ENCODE measurements around the gene MTG1. TPM values are rescaled to one million over a fixed set of nuclear protein-coding genes. Genes with fewer than 3 reads are reported as not detected.
"Not testable (repeated sequence)": the region's sequence is repeated elsewhere in the genome, so short reads cannot be mapped to it uniquely, and the experiment has no call there.

MTG1 gene
- polyA plus RNA-seq, 1 donor (not counting 4 experiments of a cell fraction or from before 2014, with no cell fraction given): 31.6 TPM

DNA sequence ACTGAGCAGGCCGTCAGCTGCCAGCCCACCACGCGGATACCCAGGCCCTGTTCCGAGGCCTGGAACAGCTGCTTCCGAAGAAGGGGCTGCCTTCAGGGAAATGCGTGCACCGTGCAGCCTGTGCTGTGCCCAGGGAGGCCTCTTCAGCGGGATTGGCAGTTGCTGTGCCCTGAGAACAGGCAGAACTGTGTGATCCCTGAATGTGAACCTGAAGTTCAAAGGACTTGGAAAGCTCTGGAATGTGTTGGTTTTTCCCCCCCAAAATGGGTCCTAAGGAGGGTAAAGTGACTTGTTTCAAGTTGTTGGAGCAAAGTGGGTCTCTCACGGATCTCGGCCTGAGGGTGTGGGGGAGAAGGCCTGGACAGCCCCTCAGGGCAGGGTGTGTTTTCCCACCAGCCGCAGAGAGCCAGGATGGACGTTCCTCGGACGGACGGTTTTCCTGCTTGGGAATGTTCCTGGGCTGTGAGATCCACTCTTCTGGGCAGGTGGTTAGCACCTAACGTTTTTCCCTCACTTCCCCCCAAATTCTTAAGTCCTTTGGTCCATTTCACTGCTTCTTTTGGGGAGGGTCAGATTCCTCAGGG is 28.4 kb downstream of the MTG1 start:
- H3K79me2 ChIP-seq (ENCODE audit: control insufficient read depth, insufficient read depth, low read length): no peaks in the 10 kb centered on the region
- H3K9me1 ChIP-seq (ENCODE audit: control insufficient read depth, extremely low read depth, insufficient read depth, low read length): peaks cover 2% of the 10 kb centered on the region
- DNase-seq (ENCODE audit: low read depth, low spot score) (no peak), FAIRE-seq (no peak)
- H3K4me2 ChIP-seq (ENCODE audit: control insufficient read depth, extremely low read depth, insufficient read depth, low read depth, low read length): no peak overlapping the region
- no peak overlapping the region for H3K27ac ChIP-seq (ENCODE audit: control insufficient read depth, insufficient read depth, low read length)
- H3K27me3 ChIP-seq (ENCODE audit: control insufficient read depth, extremely low read depth, insufficient read depth, low read length): peaks cover 10% of the 10 kb centered on the region
- dilution Hi-C loops (cut with MboI; ENCODE audit: extremely low pct_ligation_motif_present, low sequenced_read_pairs): no loop called here
- H3K9me3 ChIP-seq (ENCODE audit: control insufficient read depth, low read depth, low read length): no peaks in the 10 kb centered on the region
- TF ChIP-seq, protein P1, sequence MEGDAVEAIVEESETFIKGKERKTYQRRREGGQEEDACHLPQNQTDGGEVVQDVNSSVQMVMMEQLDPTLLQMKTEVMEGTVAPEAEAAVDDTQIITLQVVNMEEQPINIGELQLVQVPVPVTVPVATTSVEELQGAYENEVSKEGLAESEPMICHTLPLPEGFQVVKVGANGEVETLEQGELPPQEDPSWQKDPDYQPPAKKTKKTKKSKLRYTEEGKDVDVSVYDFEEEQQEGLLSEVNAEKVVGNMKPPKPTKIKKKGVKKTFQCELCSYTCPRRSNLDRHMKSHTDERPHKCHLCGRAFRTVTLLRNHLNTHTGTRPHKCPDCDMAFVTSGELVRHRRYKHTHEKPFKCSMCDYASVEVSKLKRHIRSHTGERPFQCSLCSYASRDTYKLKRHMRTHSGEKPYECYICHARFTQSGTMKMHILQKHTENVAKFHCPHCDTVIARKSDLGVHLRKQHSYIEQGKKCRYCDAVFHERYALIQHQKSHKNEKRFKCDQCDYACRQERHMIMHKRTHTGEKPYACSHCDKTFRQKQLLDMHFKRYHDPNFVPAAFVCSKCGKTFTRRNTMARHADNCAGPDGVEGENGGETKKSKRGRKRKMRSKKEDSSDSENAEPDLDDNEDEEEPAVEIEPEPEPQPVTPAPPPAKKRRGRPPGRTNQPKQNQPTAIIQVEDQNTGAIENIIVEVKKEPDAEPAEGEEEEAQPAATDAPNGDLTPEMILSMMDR (optimal IDR thresholded peaks at IDR 0.05 in 1 of 3, IDR thresholded peaks at IDR 0.05 in 1 of 3, conservative IDR thresholded peaks at IDR 0.05 in 1 of 3; ENCODE audit: extremely low read depth in 1 of 3, insufficient read depth in 2 of 3, low read length in 3 of 3): no peak
- no peak for TF ChIP-seq EZH2 (IDR thresholded peaks at IDR 0.05; ENCODE audit: low read length)
- H4K20me1 ChIP-seq (ENCODE audit: control insufficient read depth, extremely low read depth, insufficient read depth, low read length): peaks cover 11% of the 10 kb centered on the region
- H3K4me1 ChIP-seq (ENCODE audit: control insufficient read depth, extremely low read depth, insufficient read depth, low read length): no peaks in the 10 kb centered on the region
- H3K4me3 ChIP-seq (ENCODE audit: control insufficient read depth in 2 of 3, extremely low read depth in 1 of 3, insufficient read depth in 2 of 3, low read depth in 1 of 3, low read length in 3 of 3): no peak overlapping the region
- H3K36me3 ChIP-seq (ENCODE audit: control insufficient read depth in 2 of 2, extremely low read depth in 1 of 2, insufficient read depth in 2 of 2, low read length in 2 of 2): peaks cover 14% of the 10 kb centered on the region in 2 experiments
- no peak overlapping the region for H2AFZ ChIP-seq (ENCODE audit: control insufficient read depth, low read length)
- H3K9ac ChIP-seq (ENCODE audit: control insufficient read depth, extremely low read depth, insufficient read depth, low read length): no peak overlapping the region

DNA sequence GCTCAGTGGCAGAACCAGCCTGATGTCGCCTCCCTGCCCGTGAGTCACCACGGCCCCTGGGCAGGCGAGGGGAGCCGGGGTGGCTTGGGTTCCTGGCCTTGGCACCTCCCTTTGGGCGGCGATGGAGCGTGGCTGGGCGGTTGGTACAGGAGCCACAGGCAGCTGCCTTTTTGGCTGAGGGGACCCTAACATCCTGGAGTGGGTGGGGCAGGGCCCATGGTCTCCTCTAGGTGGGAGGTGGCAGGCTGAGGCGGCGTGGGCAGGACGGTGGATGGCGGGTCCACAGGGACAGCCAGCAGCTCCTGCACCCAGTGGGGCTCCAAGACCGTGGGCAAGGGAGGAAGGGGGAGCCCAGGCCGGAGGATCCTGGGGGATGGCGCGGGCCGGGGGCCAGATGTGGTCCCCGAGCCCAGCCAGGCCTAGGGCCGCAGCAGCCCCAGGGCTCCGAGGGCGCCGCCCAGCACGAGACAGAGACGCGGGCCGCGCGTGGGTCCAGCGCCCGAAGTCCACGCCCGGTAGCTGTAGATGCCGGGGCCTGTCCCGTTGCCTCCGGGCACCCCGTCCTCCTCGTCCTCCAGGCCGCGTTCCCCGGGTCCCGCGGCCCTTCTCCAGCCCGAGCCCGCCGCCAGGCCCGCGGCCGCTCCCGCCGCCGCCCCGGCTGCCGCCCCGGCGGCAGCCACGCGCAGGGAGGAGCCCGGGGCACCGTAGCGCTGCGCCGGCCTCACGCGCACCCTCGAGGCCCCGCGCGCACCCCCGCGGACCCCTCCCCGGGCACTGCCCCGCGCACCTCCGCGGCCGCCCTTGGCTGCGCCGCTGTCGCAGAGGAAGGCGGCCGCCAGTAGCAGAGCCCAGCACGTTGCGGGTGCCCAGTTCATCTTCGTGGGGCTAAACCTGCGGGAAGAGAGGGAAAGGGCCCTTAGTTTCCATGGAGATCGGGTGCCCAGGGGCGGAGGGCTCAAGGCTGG is 29.1 kb downstream of the MTG1 start:
- Histone ChIP-seq H3K4me2 (ENCODE audit: control insufficient read depth, extremely low read depth, insufficient read depth, low read depth, low read length) (peak overlapping the region; percentile 5), H3K79me2 (ENCODE audit: control insufficient read depth, insufficient read depth, low read length) (no peaks in the 10 kb centered on the region), H3K27ac (ENCODE audit: control insufficient read depth, insufficient read depth, low read length) (no peak overlapping the region), H3K27me3 (ENCODE audit: control insufficient read depth, extremely low read depth, insufficient read depth, low read length) (peaks cover 10% of the 10 kb centered on the region), H3K9ac (ENCODE audit: control insufficient read depth, extremely low read depth, insufficient read depth, low read length) (no peak overlapping the region), H4K20me1 (ENCODE audit: control insufficient read depth, extremely low read depth, insufficient read depth, low read length) (peaks cover 11% of the 10 kb centered on the region), H2AFZ (ENCODE audit: control insufficient read depth, low read length) (no peak overlapping the region), H3K9me3 (ENCODE audit: control insufficient read depth, low read depth, low read length) (no peaks in the 10 kb centered on the region), H3K4me3 (ENCODE audit: control insufficient read depth in 2 of 3, extremely low read depth in 1 of 3, insufficient read depth in 2 of 3, low read depth in 1 of 3, low read length in 3 of 3) (no peak overlapping the region), H3K36me3 (ENCODE audit: control insufficient read depth in 2 of 2, extremely low read depth in 1 of 2, insufficient read depth in 2 of 2, low read length in 2 of 2) (peaks cover 14% of the 10 kb centered on the region in 2 experiments), H3K4me1 (ENCODE audit: control insufficient read depth, extremely low read depth, insufficient read depth, low read length) (no peaks in the 10 kb centered on the region), H3K9me1 (ENCODE audit: control insufficient read depth, extremely low read depth, insufficient read depth, low read length) (peaks cover 2% of the 10 kb centered on the region)
- TF ChIP-seq EZH2 (IDR thresholded peaks at IDR 0.05; ENCODE audit: low read length): peak; percentile 72
- TF ChIP-seq, protein P1 (optimal IDR thresholded peaks at IDR 0.05 in 1 of 3, IDR thresholded peaks at IDR 0.05 in 1 of 3, conservative IDR thresholded peaks at IDR 0.05 in 1 of 3; ENCODE audit: extremely low read depth in 1 of 3, insufficient read depth in 2 of 3, low read length in 3 of 3): no peak
- dilution Hi-C loops (cut with MboI; ENCODE audit: extremely low pct_ligation_motif_present, low sequenced_read_pairs): no loop called here
- no peak for DNase-seq (ENCODE audit: low read depth, low spot score)
- FAIRE-seq: no peak

DNA sequence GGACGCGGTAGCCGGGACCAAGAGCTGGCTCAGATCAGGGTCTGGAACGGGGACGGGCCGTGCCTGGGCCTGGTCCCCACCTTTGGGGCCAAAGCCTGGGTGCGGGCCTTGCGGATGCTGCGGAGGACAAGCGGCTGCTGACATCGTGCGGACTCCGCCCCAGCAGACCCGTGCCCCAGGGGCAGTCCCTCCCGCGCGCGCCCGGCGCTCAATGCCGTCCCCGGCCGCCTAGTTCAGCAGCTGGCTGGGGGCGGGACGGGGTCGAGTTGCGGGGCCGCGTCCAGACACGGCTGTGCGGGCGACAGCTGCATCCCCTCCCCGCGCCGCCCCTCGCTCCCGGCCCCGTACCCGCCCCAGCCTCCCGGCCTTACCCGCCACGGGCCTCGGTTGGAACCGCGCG is 30.1 kb downstream of the MTG1 start:
- H3K9ac ChIP-seq (ENCODE audit: control insufficient read depth, extremely low read depth, insufficient read depth, low read length); H3K9me3 ChIP-seq (ENCODE audit: control insufficient read depth, low read depth, low read length); H3K9me1 ChIP-seq (ENCODE audit: control insufficient read depth, extremely low read depth, insufficient read depth, low read length); H3K4me2 ChIP-seq (ENCODE audit: control insufficient read depth, extremely low read depth, insufficient read depth, low read depth, low read length); DNase-seq (ENCODE audit: low read depth, low spot score); H3K4me3 ChIP-seq (ENCODE audit: control insufficient read depth in 2 of 3, extremely low read depth in 1 of 3, insufficient read depth in 2 of 3, low read depth in 1 of 3, low read length in 3 of 3); FAIRE-seq; H3K79me2 ChIP-seq (ENCODE audit: control insufficient read depth, insufficient read depth, low read length); H3K4me1 ChIP-seq (ENCODE audit: control insufficient read depth, extremely low read depth, insufficient read depth, low read length); H3K27me3 ChIP-seq (ENCODE audit: control insufficient read depth, extremely low read depth, insufficient read depth, low read length); H2AFZ ChIP-seq (ENCODE audit: control insufficient read depth, low read length); H3K27ac ChIP-seq (ENCODE audit: control insufficient read depth, insufficient read depth, low read length); dilution Hi-C loops (cut with MboI; ENCODE audit: extremely low pct_ligation_motif_present, low sequenced_read_pairs): not testable (repeated sequence)
- peaks cover 11% of the 10 kb centered on the region for H4K20me1 ChIP-seq (ENCODE audit: control insufficient read depth, extremely low read depth, insufficient read depth, low read length)
- H3K36me3 ChIP-seq (ENCODE audit: control insufficient read depth in 2 of 2, extremely low read depth in 1 of 2, insufficient read depth in 2 of 2, low read length in 2 of 2): peaks cover 7 to 10% of the 10 kb centered on the region in 2 experiments

Measured in keratinocyte (primary cell).